HG03521 (cell line): Measurements from ENCODE around the gene KCNN3.

Experiments
- ATAC-seq: cut with Tn5 transposase; IDR thresholded peaks from one replicate; pipeline ENCODE4 v1.9.1; 2021; ENCODE audit warnings: mild to moderate bottlenecking, moderate library complexity; ENCODE audit not compliant: unreplicated experiment

Gene KCNN3

GRCh38 chr1:154820646-154821045 is 49.4 kb downstream of the KCNN3 start:
- ATAC-seq, result no peak

DNA sequence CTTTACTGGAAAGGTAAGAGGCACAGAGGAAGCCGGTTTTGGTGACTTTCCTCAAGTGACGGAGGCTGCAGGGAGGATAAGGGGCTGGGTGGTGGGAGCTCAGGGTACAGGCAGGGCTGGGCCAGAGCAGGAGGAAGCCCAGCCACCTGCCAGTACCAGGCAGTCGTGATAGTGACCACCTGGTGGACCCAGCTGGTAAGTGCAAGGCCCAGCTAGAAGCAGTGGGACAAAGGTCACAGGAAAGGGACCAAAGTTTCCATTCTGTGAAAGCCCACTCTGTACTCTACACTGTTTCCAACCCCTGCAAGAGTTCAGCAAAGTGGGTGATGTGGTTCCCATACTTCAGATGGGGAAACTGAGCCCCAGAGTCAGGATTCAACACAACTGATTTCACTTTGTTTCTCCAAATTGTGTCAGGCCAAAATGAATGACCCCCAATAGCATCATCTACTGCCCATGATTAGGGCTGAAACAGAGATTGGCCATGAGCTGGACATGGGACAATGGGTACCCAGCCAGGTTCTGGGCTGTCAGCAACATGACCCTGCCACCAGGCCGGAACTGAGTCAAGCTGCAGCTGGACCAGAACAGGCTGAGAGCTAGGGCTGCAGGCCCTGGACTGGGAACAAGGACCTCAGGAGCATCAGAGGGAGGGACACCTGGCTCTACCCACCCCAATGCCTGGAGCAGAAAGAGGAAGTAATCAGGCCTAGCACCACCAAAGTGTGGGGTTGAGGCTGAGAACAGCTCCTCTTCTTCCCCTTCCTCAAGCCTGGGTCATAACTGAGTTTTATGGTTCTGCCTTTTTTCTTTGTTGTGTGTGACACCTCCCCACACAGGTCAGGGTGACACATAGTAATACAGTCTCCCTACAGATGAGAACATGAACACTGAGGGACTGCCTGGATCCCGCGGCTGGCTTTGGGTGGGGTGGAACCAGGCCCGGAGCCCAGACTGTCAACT is 50.2 kb downstream of the KCNN3 start:
- no peak for ATAC-seq

DNA sequence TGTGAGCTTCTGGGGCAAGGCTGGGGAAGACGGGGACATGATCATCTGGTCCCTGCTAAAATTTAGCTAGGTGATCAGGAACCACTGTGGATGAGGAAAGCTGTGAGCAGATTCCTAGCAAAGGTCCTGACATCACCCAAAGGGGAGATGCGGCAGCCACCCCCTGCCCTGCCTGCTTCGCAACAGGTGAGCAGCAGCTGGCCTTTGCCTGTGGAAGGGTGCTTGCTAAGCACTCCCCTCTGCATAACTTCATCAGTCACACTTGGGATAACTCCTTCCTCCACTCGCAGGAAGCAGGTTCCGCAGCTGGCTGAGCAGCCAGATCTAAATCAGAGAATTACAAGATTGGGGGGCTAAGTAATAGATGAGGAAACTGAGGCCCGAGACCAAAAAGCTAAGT is 51.2 kb downstream of the KCNN3 start:
- no peak for ATAC-seq

- no peak for ATAC-seq
Measured at GRCh38 chr1:154816937-154817336, 53.1 kb downstream of the KCNN3 start.

- ATAC-seq, result no peak
Measured at GRCh38 chr1:154816369-154816768, 53.7 kb downstream of the KCNN3 start.

DNA sequence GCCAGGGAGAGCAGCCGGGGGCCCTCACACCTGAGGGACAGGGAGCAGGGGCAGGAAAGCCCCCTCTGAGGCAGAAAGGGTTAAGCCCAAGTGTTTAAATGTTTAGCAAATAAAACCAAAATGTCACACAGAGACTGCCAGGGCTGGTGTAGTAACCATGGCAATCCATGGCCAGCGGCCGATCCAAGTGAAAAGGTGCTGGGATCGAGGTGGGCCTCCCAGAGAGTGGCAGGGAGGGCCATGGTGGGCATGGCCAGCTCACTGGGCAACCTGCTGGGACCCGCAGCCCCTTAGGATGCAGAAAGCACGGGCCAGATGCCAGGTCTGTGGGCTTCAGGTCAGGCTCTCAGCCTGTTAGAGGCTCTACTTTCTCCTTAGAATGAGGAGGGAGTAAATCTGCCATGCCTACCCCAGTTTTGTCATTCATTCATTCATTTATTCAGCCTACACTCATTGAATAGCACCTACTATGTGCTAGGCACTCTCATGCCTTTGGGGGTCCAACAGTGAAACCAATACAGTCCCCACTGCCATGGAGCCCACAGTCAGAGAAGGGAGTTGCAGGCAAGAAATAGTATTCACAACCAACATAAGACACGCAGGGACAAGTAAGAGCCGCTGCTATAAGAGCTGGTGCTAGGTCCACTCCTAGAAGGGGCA is 56.1 kb downstream of the KCNN3 start:
- no peak for ATAC-seq

GRCh38 chr1:154813300-154813816 is 56.7 kb downstream of the KCNN3 start:
- ATAC-seq, result no peak

GRCh38 chr1:154812877-154813276 is 57.2 kb downstream of the KCNN3 start:
- ATAC-seq, result no peak

- no peak for ATAC-seq
Measured at GRCh38 chr1:154810571-154810970, 59.5 kb downstream of the KCNN3 start.

DNA sequence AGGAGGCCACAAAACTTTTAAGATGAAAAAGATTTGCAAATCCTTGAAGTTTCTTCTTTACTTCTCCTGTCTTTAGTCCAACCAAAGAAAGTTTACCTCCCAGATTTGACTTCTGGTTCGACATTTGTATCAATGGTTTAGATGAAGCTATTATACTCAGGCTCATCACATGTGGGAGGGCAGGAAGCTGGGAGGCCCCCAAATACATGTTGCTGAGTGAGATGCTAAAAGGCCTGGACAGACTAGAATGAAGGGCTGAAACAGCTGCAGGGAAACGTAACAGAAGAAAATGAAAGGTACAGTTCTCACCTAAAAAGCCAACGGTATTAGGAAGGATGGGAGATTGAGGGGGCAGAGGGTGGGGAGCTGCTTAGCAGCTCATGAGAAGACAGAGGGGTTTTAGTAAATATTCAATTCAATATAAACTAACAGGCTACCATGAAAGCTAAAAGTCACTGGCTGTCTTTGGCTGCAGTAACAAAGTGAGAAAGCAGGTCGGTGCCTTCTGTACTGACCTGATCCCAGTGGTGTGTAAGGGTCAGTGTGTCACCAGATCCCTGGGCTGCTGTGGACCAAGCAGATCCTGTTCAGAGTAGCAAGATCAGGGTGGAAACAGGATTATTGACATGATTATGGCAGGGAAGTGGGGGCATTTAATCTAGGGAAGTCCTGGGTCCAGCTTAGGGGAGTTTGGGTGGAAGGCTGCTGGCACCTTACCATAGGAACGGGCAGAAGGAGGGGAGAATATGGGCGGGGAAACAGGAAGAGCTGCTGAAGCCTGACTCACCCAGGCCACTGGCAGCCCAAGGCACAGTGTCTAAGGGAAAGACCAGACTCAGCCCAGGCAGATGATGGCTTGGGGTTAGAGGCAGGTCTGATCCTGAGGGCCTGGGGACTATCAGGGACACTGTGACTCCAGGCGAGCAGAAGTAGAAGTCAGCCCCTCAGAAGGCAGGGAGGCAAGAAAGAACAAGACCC is 60.4 kb downstream of the KCNN3 start:
- ATAC-seq, result no peak

- ATAC-seq, result no peak
Measured at GRCh38 chr1:154808909-154809262, 61.2 kb downstream of the KCNN3 start.

- ATAC-seq, result no peak
Measured at GRCh38 chr1:154808261-154808908, 61.7 kb downstream of the KCNN3 start.

- no peak for ATAC-seq
Measured at GRCh38 chr1:154807048-154807591, 63.0 kb downstream of the KCNN3 start.

DNA sequence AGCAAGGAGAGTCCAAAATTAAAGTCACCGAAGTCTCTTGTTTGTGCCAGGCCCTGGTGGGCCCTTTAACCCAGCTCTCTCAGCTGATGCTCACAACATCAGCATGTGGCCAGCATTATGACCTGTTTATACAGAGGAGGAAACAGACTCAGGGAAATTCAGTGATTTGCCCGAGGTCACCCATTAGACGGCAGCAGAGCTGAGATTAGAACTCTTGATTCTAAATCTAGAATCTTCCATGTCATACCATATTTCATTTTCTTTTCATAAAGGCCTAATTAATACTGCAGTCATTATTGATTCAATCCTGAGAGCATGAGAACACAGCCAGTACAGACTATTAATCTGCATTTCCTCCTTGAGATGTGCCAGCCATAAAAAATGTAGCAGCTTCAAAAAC is 63.7 kb downstream of the KCNN3 start:
- ATAC-seq, result no peak

DNA sequence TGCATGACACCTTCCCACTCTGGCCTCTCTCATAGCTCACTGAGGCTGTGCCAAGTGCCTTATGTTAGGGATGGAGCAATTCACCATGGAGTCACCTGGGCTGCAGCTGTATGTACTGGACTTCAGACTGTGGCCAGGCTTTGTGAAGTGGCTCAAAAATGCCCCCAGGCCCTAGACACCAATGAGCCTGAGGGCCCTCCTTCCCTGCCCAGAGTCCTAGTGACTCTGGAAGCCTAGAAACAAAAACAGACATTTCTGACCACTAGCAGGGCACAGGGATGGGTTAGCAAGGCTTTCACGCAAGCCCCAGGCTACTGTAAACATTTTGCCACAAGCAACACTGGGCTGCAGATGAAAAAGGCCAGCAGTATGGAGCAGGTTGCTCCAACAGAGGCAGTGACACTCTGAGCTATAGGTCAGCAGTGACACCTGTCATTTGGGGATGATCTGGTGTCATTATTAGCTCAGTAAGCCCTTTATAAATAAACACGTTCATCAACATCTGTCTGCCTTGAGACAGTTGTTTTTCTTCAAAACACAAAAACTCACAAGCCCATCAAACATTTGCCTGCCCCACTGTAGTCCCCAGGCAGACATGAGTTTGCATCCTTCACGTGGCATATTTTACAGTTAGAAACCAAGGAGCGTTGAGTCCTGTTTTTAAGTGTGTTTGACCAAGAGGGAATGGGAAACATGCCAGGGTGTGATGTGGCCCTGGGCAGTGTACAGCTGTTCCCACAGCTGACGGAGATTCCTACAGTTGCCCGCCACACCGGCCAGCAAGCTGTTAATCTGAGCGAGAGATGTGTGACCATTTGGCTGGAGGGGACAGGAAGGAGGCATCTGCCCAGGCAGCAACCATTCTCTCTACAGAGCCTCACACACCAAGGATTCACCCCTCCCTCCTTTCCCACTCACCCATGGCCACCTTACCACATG is 66.8 kb downstream of the KCNN3 start:
- ATAC-seq, result no peak

- no peak for ATAC-seq
Measured at GRCh38 chr1:154802336-154802969, 67.6 kb downstream of the KCNN3 start.

- no peak for ATAC-seq
Measured at GRCh38 chr1:154801234-154802011, 68.7 kb downstream of the KCNN3 start.

DNA sequence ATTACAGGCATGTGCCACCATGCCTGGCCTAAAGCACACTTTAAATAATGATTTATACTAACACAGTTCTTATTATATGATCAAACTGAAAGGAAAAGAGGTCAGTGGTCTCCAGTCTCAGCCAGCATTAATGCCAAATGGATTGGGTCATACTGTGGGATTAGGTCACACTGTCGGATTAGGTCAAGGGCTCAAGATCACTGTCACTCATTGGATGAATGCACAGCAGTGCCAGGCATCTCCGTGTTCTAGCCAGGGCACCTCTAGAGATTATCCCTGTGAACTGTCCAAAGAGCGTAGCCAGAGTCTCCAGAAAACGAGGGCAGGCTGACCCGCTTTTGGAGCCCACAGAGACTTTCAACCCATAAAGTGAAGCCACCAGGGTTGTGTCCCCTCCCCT is 70.9 kb downstream of the KCNN3 start:
- ATAC-seq, result no peak
